HepG2 (cell line): ENCODE data around the gene COL9A1. TPM values are rescaled to one million over a fixed set of nuclear protein-coding genes. Genes with fewer than 3 reads are reported as not detected.
A peak's percentile ranks its signal among the peaks of the same experiment; 100 is the strongest.

ENCODE experiments used
- CCDC6 ChIP-seq: sonication (generic); formaldehyde crosslinking; IDR thresholded peaks from 2 replicates; pipeline ENCODE4 v1.8.1; 2022; ENCODE audit warnings: mild to moderate bottlenecking, missing genetic modification reagents, moderate library complexity
- CHD4 ChIP-seq: fragments of 200-600 bp; sonication (generic); IDR thresholded peaks from 2 replicates; pipeline ENCODE4 v1.7.0; 2017; ENCODE audit warnings: mild to moderate bottlenecking, low read length, borderline replicate concordance
- CTCF ChIP-seq: sonication (generic); formaldehyde crosslinking; IDR thresholded peaks from 2 replicates; pipeline ENCODE4 v1.5.0; 2020; ENCODE audit warnings: mild to moderate bottlenecking, missing genetic modification reagents, moderate library complexity
- EEA1 ChIP-seq: sonication (generic); formaldehyde crosslinking; IDR thresholded peaks from 2 replicates; pipeline ENCODE4 v1.5.1; 2020; ENCODE audit warnings: mild to moderate bottlenecking, missing genetic modification reagents, borderline replicate concordance
- ETV6 ChIP-seq: sonication (generic); formaldehyde crosslinking; conservative IDR thresholded peaks from 2 replicates; pipeline ENCODE4 v1.4.0; 2020; ENCODE audit warnings: missing genetic modification reagents
- HHEX ChIP-seq: IDR thresholded peaks from 2 replicates; pipeline ENCODE4 v1.6.1; 2016; ENCODE audit warnings: control low read depth
- KDM6A ChIP-seq: IDR thresholded peaks from 2 replicates; pipeline ENCODE4 v1.6.1; 2016; ENCODE audit warnings: low read depth
- KMT2B ChIP-seq: IDR thresholded peaks from 2 replicates; pipeline ENCODE4 v1.6.1; 2016; ENCODE audit warnings: missing genetic modification reagents, missing compliant biosample characterization
- MLLT10 ChIP-seq: sonication (generic); formaldehyde crosslinking; IDR thresholded peaks from 2 replicates; pipeline ENCODE4 v1.4.0; 2020; ENCODE audit warnings: missing genetic modification reagents
- RCOR2 ChIP-seq: IDR thresholded peaks from 2 replicates; pipeline ENCODE4 v1.6.1; 2016; ENCODE audit warnings: missing biosample characterization, missing genetic modification reagents
- TAF15 ChIP-seq: fragments of 200-400 bp; formaldehyde crosslinking; IDR thresholded peaks from one replicate; pipeline ENCODE4 v1.6.1; 2018; ENCODE audit warnings: mild to moderate bottlenecking, low read depth, low read length; ENCODE audit not compliant: poor library complexity, severe bottlenecking
- TGIF2 ChIP-seq: IDR thresholded peaks from 2 replicates; pipeline ENCODE4 v1.6.1; 2016; ENCODE audit warnings: control low read depth, missing compliant biosample characterization
- ZFP36 ChIP-seq: fragments of 150-350 bp; IDR thresholded peaks from 2 replicates; pipeline ENCODE4 v1.6.1; 2018; ENCODE audit warnings: borderline replicate concordance, low read length, low read depth; ENCODE audit not compliant: partially characterized antibody
- ZKSCAN1 ChIP-seq: fragments of 150-350 bp; IDR thresholded peaks from 2 replicates; pipeline ENCODE4 v1.6.1; 2014; ENCODE audit warnings: low read length
- ZNF235 ChIP-seq: sonication (generic); formaldehyde crosslinking; IDR thresholded peaks from 2 replicates; pipeline ENCODE4 v1.8.1; 2023; ENCODE audit warnings: mild to moderate bottlenecking, missing genetic modification reagents, borderline replicate concordance
- ZNF343 ChIP-seq: sonication (generic); formaldehyde crosslinking; IDR thresholded peaks from 2 replicates; pipeline ENCODE4 v1.4.0; 2020; ENCODE audit warnings: mild to moderate bottlenecking, missing genetic modification reagents
- ZNF772 ChIP-seq: sonication (generic); formaldehyde crosslinking; IDR thresholded peaks from 2 replicates; pipeline ENCODE4 v1.5.0; 2020; ENCODE audit warnings: mild to moderate bottlenecking, missing genetic modification reagents
- ZSCAN21 ChIP-seq: sonication (generic); formaldehyde crosslinking; IDR thresholded peaks from 2 replicates; pipeline ENCODE4 v1.8.0; 2022; ENCODE audit warnings: mild to moderate bottlenecking, missing genetic modification reagents, moderate library complexity, borderline replicate concordance
- polyA plus RNA-seq, 8 experiments: library from polyadenylated mRNA; depleted of rRNA in 3 of 8; stranded (reverse) in 7 of 8; unstranded in 1 of 8; fragments of >200 nt; fragmentation: Illumina TruSeq in 4 of 8; extraction: Trizol in 4 of 8; gene quantifications; 2 replicates each; pipeline versions ENCODE4 v1.2.1 to v1.2.3, GENCODE V29; 2011 to 2016; ENCODE audit warnings: low read depth in 4 of 8, missing spikeins in 1 of 8, mixed read lengths in 1 of 8; ENCODE audit not compliant: insufficient read depth in 1 of 8
- total RNA-seq, 5 experiments: library from RNA; depleted of rRNA; stranded (reverse); fragments of >200 nt; fragmentation: Illumina TruSeq; extraction: Trizol; gene quantifications; 2 replicates each; pipeline ENCODE4 v1.2.3, GENCODE V29; 2016; ENCODE audit warnings: low read depth in 1 of 5
- TF ChIP-seq, protein P1 (sequence below): sonication (generic); formaldehyde crosslinking; IDR thresholded peaks from 2 replicates; pipeline ENCODE4 v1.5.0; 2020; ENCODE audit warnings: missing genetic modification reagents, mild to moderate bottlenecking, borderline replicate concordance

Gene COL9A1
- total and polyA plus RNA-seq, 2 of the 13 experiments (the other 11 are each of a cell fraction or from before 2014, with no cell fraction given) = 0.08 TPM; not detected in 1

- no peak for TF ChIP-seq CHD4
- no peak for TF ChIP-seq KDM6A
- TF ChIP-seq RCOR2 (CRISPR knock-in tag) = no peak
- no peak for TF ChIP-seq ZNF235 (CRISPR knock-in tag)
- TF ChIP-seq ZNF772 (CRISPR knock-in tag) = no peak
- no peak for TF ChIP-seq HHEX (CRISPR knock-in tag)
- TF ChIP-seq CCDC6 = no peak
- TF ChIP-seq TGIF2 = no peak
- no peak for TF ChIP-seq ZKSCAN1
- TF ChIP-seq ZFP36 = no peak
- no peak for TF ChIP-seq KMT2B (CRISPR knock-in tag)
- no peak for TF ChIP-seq MLLT10 (CRISPR knock-in tag)
- TF ChIP-seq TAF15 = no peak
- no peak for TF ChIP-seq ETV6
- no peak for TF ChIP-seq EEA1 (CRISPR knock-in tag)
- TF ChIP-seq ZNF343 (CRISPR knock-in tag) = no peak
- no peak for TF ChIP-seq ZSCAN21 (CRISPR knock-in tag)
- TF ChIP-seq, protein P1, sequence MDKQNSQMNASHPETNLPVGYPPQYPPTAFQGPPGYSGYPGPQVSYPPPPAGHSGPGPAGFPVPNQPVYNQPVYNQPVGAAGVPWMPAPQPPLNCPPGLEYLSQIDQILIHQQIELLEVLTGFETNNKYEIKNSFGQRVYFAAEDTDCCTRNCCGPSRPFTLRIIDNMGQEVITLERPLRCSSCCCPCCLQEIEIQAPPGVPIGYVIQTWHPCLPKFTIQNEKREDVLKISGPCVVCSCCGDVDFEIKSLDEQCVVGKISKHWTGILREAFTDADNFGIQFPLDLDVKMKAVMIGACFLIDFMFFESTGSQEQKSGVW (CRISPR knock-in tag) = no peak
- peak; percentile 66 for TF ChIP-seq CTCF (CRISPR knock-in tag)
- TF ChIP-seq, all 625 proteins: peak for 12
These were observed 81.7 kb downstream of the COL9A1 start (continued) for GRCh38 chr6:70221025-70221714.
